Ishikawa (cell line): ENCODE measurements around the gene CEP43.

Experiments used
- CEBPB ChIP-seq: IDR thresholded peaks from 2 replicates; pipeline ENCODE4 v1.6.1; 2012
- EGR1 ChIP-seq: IDR thresholded peaks from 2 replicates; pipeline ENCODE4 v1.6.1; 2012
- MAX ChIP-seq: IDR thresholded peaks from 2 replicates; pipeline ENCODE4 v1.6.1; 2012
- NFIC ChIP-seq: IDR thresholded peaks from 2 replicates; pipeline ENCODE4 v1.6.1; 2012
- RAD21 ChIP-seq: IDR thresholded peaks from 2 replicates; pipeline ENCODE4 v1.6.1; 2012; ENCODE audit warnings: low read depth
- REST ChIP-seq: IDR thresholded peaks from 2 replicates; pipeline ENCODE4 v1.6.1; 2012; ENCODE audit warnings: low read depth, mild to moderate bottlenecking
- TEAD4 ChIP-seq: IDR thresholded peaks from 2 replicates; pipeline ENCODE4 v1.6.1; 2012

CEP43 gene

GRCh38 chr6:167047554-167047953, 48.4 kb downstream of the CEP43 start:
- TF ChIP-seq REST = no peak
- TF ChIP-seq MAX = no peak
- TF ChIP-seq TEAD4 = no peak
- TF ChIP-seq RAD21 = no peak
- TF ChIP-seq NFIC = no peak
- TF ChIP-seq EGR1 = no peak
- no peak for TF ChIP-seq CEBPB
